ENCODE data around the gene PTX4. TPM values are rescaled to one million over a fixed set of nuclear protein-coding genes. Genes with fewer than 3 reads are reported as not detected.

Gene PTX4
- total RNA-seq, 1 experiment from 2014 or later = not detected

DNA sequence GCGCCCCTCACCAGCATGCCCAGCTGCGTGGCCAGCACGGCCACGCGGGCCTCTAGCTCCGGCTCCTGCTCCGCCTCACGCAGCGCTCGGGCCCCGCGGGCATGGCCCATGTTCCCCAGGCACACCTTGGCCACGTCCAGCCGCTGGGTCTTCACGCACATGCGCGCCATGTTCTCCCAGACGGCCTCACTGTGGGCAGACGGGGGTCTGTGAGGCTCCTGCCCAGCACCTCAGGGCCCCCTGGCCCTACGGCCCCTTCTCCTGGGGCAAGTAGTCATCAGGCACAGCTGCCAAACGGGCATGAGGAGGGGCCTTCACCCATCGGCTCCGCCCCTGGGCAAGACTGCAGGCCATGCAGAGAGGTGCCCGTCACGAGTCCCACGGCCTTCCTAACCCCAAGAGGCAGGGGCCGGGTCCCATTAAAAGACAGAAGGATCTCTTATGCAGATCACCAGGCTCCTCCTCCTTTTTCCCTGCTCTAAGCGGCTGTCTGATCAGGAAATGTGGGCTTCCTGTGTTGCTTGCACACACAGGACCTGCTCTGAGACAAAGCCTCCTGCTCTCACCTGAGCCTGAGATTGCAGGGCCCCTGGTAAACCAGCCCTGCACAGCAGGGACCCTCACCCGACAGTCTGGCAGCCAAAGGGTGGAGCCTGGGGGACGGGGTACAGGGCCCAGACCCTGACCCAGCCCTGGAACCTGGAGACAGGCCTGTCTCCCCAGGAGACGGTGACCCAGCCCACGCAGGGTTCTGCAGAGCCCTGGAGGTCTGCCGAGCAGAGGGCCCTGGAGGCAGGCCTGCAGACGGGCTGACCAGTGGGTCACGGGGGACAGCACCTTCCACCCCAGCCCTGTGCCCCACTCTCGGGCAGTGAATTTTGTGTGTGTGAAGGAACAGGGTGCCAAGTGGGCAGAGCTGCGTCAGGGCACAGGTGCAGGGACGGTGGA lies 38.1 kb upstream of the PTX4 start:
- no peak overlapping the region for H3K23ac ChIP-seq (ENCODE audit: insufficient read length, low read depth, low read length)
- no peak overlapping the region for H4K91ac ChIP-seq (ENCODE audit: insufficient read length, low read depth, low read length)
- H4K8ac ChIP-seq (replicated peaks; ENCODE audit: insufficient read length, low read depth, low read length) = no peak overlapping the region
- H3K79me1 ChIP-seq (ENCODE audit: insufficient read depth, low read depth, low read length, poor library complexity, severe bottlenecking) = no peaks in the 10 kb centered on the region
- no peak overlapping the region for H3T11ph ChIP-seq (ENCODE audit: low read length)
- no peaks in the 10 kb centered on the region for H3K9me3 ChIP-seq (ENCODE audit: control insufficient read depth, low read depth, low read length)
- no peaks in the 10 kb centered on the region for H3K23me2 ChIP-seq (ENCODE audit: insufficient read length, low read depth, low read length, poor library complexity, severe bottlenecking)
- no peak overlapping the region for H3K9ac ChIP-seq (ENCODE audit: extremely low read depth, insufficient read length, low read length)
- H2AFZ ChIP-seq (ENCODE audit: low read length) = no peak overlapping the region
- H3K27ac ChIP-seq (ENCODE audit: insufficient read length, low read depth, low read length) = no peak overlapping the region
- Mint-ChIP-seq H3K4me1 (no peaks in the 10 kb centered on the region; a peak in 1 of 4 replicates), H3K9me3 (no peaks in the 10 kb centered on the region; a peak in 1 of 5 replicates), H3K4me3 (no peak overlapping the region), H3K27ac (no peak overlapping the region), H3K36me3 (ENCODE audit: insufficient read depth in 1 of 3, low read depth in 3 of 3) (peaks cover 0 to 9% (median 0%) of the 10 kb centered on the region in 3 experiments; a peak in 2 of 7 replicates), H3K27me3 (ENCODE audit: low read depth) (no peaks in the 10 kb centered on the region)
- H2BK12ac ChIP-seq (ENCODE audit: insufficient read length, low read depth, low read length) = no peak overlapping the region
- no peak overlapping the region for H2BK5ac ChIP-seq (ENCODE audit: insufficient read length, low read length)
- no peak overlapping the region for H3K56ac ChIP-seq (ENCODE audit: insufficient read length, low read depth, low read length)
- no peak overlapping the region for H3K4me2 ChIP-seq (ENCODE audit: insufficient read depth, insufficient read length, low read length)
- no peak overlapping the region; the same call in 1 of the 2 replicates for H3K14ac ChIP-seq (ENCODE audit: insufficient read depth, low read length)
- H4K5ac ChIP-seq (ENCODE audit: insufficient read length, low read depth, low read length) = no peak overlapping the region
- WGBS (ENCODE audit: extremely low coverage, insufficient read length, low lambda C conversion rate) = no CpG with 5 or more reads among the region's 38 CpGs
- no peak overlapping the region for H2BK20ac ChIP-seq (ENCODE audit: low read depth, low read length, poor library complexity, severe bottlenecking)
- H3K4ac ChIP-seq (ENCODE audit: low read depth, low read length) = no peak overlapping the region
- no peak overlapping the region for H3K18ac ChIP-seq (ENCODE audit: insufficient read length, low read depth, low read length)
- H3K27me3 ChIP-seq (ENCODE audit: insufficient read depth, low read length) = no peaks in the 10 kb centered on the region
- H3K4me1 ChIP-seq (ENCODE audit: insufficient read depth, low read length) = no peaks in the 10 kb centered on the region
- no peak overlapping the region for H2BK120ac ChIP-seq (ENCODE audit: low read depth, low read length, poor library complexity, severe bottlenecking)
- H2BK15ac ChIP-seq (ENCODE audit: low read depth, low read length) = no peak overlapping the region
- TF ChIP-seq, protein P1, sequence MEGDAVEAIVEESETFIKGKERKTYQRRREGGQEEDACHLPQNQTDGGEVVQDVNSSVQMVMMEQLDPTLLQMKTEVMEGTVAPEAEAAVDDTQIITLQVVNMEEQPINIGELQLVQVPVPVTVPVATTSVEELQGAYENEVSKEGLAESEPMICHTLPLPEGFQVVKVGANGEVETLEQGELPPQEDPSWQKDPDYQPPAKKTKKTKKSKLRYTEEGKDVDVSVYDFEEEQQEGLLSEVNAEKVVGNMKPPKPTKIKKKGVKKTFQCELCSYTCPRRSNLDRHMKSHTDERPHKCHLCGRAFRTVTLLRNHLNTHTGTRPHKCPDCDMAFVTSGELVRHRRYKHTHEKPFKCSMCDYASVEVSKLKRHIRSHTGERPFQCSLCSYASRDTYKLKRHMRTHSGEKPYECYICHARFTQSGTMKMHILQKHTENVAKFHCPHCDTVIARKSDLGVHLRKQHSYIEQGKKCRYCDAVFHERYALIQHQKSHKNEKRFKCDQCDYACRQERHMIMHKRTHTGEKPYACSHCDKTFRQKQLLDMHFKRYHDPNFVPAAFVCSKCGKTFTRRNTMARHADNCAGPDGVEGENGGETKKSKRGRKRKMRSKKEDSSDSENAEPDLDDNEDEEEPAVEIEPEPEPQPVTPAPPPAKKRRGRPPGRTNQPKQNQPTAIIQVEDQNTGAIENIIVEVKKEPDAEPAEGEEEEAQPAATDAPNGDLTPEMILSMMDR (conservative IDR thresholded peaks at IDR 0.05) = no peak
- no peaks in the 10 kb centered on the region for H3K79me2 ChIP-seq (ENCODE audit: insufficient read depth, low read length)
- no peak overlapping the region for H2AK5ac ChIP-seq (ENCODE audit: insufficient read length, low read length)
- no peaks in the 10 kb centered on the region for H4K20me1 ChIP-seq (ENCODE audit: control insufficient read depth, insufficient read depth, insufficient read length)
- DNase-seq = no peak

All from H9 (cell line).